ENCODE measurements around the gene SMAP1.
"Not testable (repeated sequence)": the region's sequence is repeated elsewhere in the genome, so short reads cannot be mapped to it uniquely, and the experiment has no call there.

The SMAP1 gene

GRCh38 chr6:70739534-70739933 lies 71.9 kb downstream of the SMAP1 start:
- DNase-seq (ENCODE audit: low read depth in 2 of 2, low spot score in 1 of 2), result no peak

GRCh38 chr6:70740746-70741145 lies 73.1 kb downstream of the SMAP1 start:
- not testable (repeated sequence) for DNase-seq (ENCODE audit: low read depth in 2 of 2, low spot score in 1 of 2)

- DNase-seq (ENCODE audit: low read depth in 2 of 2, low spot score in 1 of 2), result not testable (repeated sequence)
Observed at GRCh38 chr6:70742462-70742861, 74.8 kb downstream of the SMAP1 start.

- no peak for DNase-seq (ENCODE audit: low read depth in 2 of 2, low spot score in 1 of 2)
Observed at GRCh38 chr6:70753870-70754380, 86.2 kb downstream of the SMAP1 start.

GRCh38 chr6:70758883-70759282 lies 91.2 kb downstream of the SMAP1 start:
- no peak for DNase-seq (ENCODE audit: low read depth in 2 of 2, low spot score in 1 of 2)

- no peak for DNase-seq (ENCODE audit: low read depth in 2 of 2, low spot score in 1 of 2)
Observed at GRCh38 chr6:70763754-70764510, 96.2 kb downstream of the SMAP1 start.

- DNase-seq (ENCODE audit: low read depth in 2 of 2, low spot score in 1 of 2), result no peak
Observed at GRCh38 chr6:70764706-70765105, 97.0 kb downstream of the SMAP1 start.

- DNase-seq (ENCODE audit: low read depth in 2 of 2, low spot score in 1 of 2), result not testable (repeated sequence)
Observed at GRCh38 chr6:70771351-70771750, 103.7 kb downstream of the SMAP1 start.

GRCh38 chr6:70779934-70780333 lies 112.3 kb downstream of the SMAP1 start:
- no peak for DNase-seq (ENCODE audit: low read depth in 2 of 2, low spot score in 1 of 2)

- no peak for DNase-seq (ENCODE audit: low read depth in 2 of 2, low spot score in 1 of 2)
Observed at GRCh38 chr6:70790483-70791224, 123.0 kb downstream of the SMAP1 start.

GRCh38 chr6:70797625-70798024 lies 129.9 kb downstream of the SMAP1 start:
- DNase-seq (ENCODE audit: low read depth in 2 of 2, low spot score in 1 of 2), result no peak

- no peak for DNase-seq (ENCODE audit: low read depth in 2 of 2, low spot score in 1 of 2)
Observed at GRCh38 chr6:70806086-70806485, 138.4 kb downstream of the SMAP1 start.

- no peak for DNase-seq (ENCODE audit: low read depth in 2 of 2, low spot score in 1 of 2)
Observed at GRCh38 chr6:70811788-70812187, 144.1 kb downstream of the SMAP1 start.

GRCh38 chr6:70813885-70814284 lies 146.2 kb downstream of the SMAP1 start:
- DNase-seq (ENCODE audit: low read depth in 2 of 2, low spot score in 1 of 2), result no peak

- DNase-seq (ENCODE audit: low read depth in 2 of 2, low spot score in 1 of 2), result no peak
Observed at GRCh38 chr6:70819646-70820045, 152.0 kb downstream of the SMAP1 start.

- no peak for DNase-seq (ENCODE audit: low read depth in 2 of 2, low spot score in 1 of 2)
Observed at GRCh38 chr6:70820778-70821177, 153.1 kb downstream of the SMAP1 start.

GRCh38 chr6:70821751-70822150 lies 154.1 kb downstream of the SMAP1 start:
- no peak for DNase-seq (ENCODE audit: low read depth in 2 of 2, low spot score in 1 of 2)

GRCh38 chr6:70823651-70824050 lies 156.0 kb downstream of the SMAP1 start:
- no peak for DNase-seq (ENCODE audit: low read depth in 2 of 2, low spot score in 1 of 2)

- DNase-seq (ENCODE audit: low read depth in 2 of 2, low spot score in 1 of 2), result no peak
Observed at GRCh38 chr6:70831427-70831826, 163.7 kb downstream of the SMAP1 start.

- DNase-seq (ENCODE audit: low read depth in 2 of 2, low spot score in 1 of 2), result no peak
Observed at GRCh38 chr6:70834520-70834919, 166.8 kb downstream of the SMAP1 start.

- DNase-seq (ENCODE audit: low read depth in 2 of 2, low spot score in 1 of 2), result no peak
Observed at GRCh38 chr6:70838907-70839285, 171.2 kb downstream of the SMAP1 start.
